ENCODE results near the gene DNAAF5. TPM values are rescaled to one million over a fixed set of nuclear protein-coding genes. Genes with fewer than 3 reads are reported as not detected.

The DNAAF5 gene
- total and polyA plus RNA-seq, 9 of the 15 experiments (the other 6 are each of a cell fraction or from before 2014, with no cell fraction given) = 3.1 to 69.7 (median 19.1) TPM

- TF ChIP-seq RREB1 (CRISPR knock-in tag; IDR thresholded peaks at IDR 0.05) (no peak), KLF1 (tag; IDR thresholded peaks at IDR 0.05) (no peak), BDP1 (IDR thresholded peaks at IDR 0.05; ENCODE audit: insufficient read depth, insufficient read length) (no peak), ZBTB43 (CRISPR knock-in tag; IDR thresholded peaks at IDR 0.05) (no peak), ILK (tag; IDR thresholded peaks at IDR 0.05; ENCODE audit: borderline replicate concordance, low read depth) (no peak), NFATC3 (IDR thresholded peaks at IDR 0.05) (no peak), ARNT (IDR thresholded peaks at IDR 0.05) (no peak), ARID1B (IDR thresholded peaks at IDR 0.05) (no peak), PML (IDR thresholded peaks at IDR 0.05; ENCODE audit: low read length) (no peak)
Observed at GRCh38 chr7:716636-717035, 9.9 kb upstream of the DNAAF5 start (continued).

Data from K562 (cell line).